Thyroid gland (tissue), 4 donors: ENCODE data around the gene MACC1.

Source experiments
- CTCF ChIP-seq, 6 experiments: fragments of 200-600 bp in 3 of 6; fragments of 450-650 bp in 3 of 6; sonication (generic) in 3 of 6; IDR thresholded peaks; one replicate each; pipeline ENCODE4 v1.5.1; 2016 to 2019; ENCODE audit warnings: antibody characterized with exemption in 6 of 6, mild to moderate bottlenecking in 2 of 6, inconsistent platforms in 1 of 6, moderate library complexity in 1 of 6
- POLR2A ChIP-seq, 2 donors: fragments of 450-650 bp; IDR thresholded peaks; one replicate each; pipeline ENCODE4 v1.6.1; 2017; ENCODE audit warnings: antibody characterized with exemption in 2 of 2, mild to moderate bottlenecking in 2 of 2, moderate library complexity in 1 of 2

GRCh38 chr7:20190560-20191390 lies 26.4 kb downstream of the MACC1 start:
- TF ChIP-seq CTCF (IDR thresholded peaks at IDR 0.05) (no peak), POLR2A (IDR thresholded peaks at IDR 0.05) (no peak)
